ENCODE measurements around the gene SEM1.
"Not testable (repeated sequence)": the region's sequence is repeated elsewhere in the genome, so short reads cannot be mapped to it uniquely, and the experiment has no call there.

Gene SEM1

GRCh38 chr7:96719164-96719563, 9.5 kb upstream of the SEM1 start:
- no peak for DNase-seq
- no peak for TF ChIP-seq GATA1 (IDR thresholded peaks at IDR 0.05; ENCODE audit: low read depth, low read length)
- no peak for TF ChIP-seq POLR2A (IDR thresholded peaks at IDR 0.05; ENCODE audit: low read length)

GRCh38 chr7:96718107-96719003, 8.7 kb upstream of the SEM1 start:
- TF ChIP-seq GATA1 (IDR thresholded peaks at IDR 0.05; ENCODE audit: low read depth, low read length) (no peak), POLR2A (IDR thresholded peaks at IDR 0.05; ENCODE audit: low read length) (no peak)
- DNase-seq = no peak

DNA sequence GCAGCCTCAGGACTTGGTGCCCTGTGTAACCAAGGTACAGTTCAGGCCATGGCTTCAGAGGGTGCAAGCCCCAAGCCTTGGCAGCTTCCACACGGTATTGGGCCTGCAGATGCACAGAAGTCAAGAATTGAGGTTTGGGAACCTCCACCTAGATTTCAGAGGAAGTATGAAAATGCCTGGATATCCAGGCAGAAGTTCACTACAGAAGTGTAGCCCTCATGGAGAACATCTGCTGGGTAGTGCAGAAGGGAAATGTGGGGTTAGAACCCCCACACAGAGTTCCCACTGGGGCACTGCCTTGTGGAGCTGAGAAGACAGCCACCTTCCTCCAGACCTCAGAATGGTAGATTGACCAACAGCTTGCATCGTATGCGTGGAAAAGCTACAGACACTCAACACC, 3.4 kb upstream of the SEM1 start:
- TF ChIP-seq POLR2A (IDR thresholded peaks at IDR 0.05; ENCODE audit: low read length) = no peak
- TF ChIP-seq GATA1 (IDR thresholded peaks at IDR 0.05; ENCODE audit: low read depth, low read length) = no peak
- DNase-seq = no peak

- TF ChIP-seq POLR2A (IDR thresholded peaks at IDR 0.05; ENCODE audit: low read length) (no peak), GATA1 (IDR thresholded peaks at IDR 0.05; ENCODE audit: low read depth, low read length) (no peak)
Measured at GRCh38 chr7:96710544-96710943, 898 bp upstream of the SEM1 start.

GRCh38 chr7:96708872-96709271, 774 bp downstream of the SEM1 start:
- TF ChIP-seq GATA1 (IDR thresholded peaks at IDR 0.05; ENCODE audit: low read depth, low read length) (no peak), POLR2A (IDR thresholded peaks at IDR 0.05; ENCODE audit: low read length) (no peak)
- peak; percentile 63 to 67 for DNase-seq

More at GRCh38 chr7:96710544-96710943, 898 bp upstream of the SEM1 start:
- DNase-seq = no peak

DNA sequence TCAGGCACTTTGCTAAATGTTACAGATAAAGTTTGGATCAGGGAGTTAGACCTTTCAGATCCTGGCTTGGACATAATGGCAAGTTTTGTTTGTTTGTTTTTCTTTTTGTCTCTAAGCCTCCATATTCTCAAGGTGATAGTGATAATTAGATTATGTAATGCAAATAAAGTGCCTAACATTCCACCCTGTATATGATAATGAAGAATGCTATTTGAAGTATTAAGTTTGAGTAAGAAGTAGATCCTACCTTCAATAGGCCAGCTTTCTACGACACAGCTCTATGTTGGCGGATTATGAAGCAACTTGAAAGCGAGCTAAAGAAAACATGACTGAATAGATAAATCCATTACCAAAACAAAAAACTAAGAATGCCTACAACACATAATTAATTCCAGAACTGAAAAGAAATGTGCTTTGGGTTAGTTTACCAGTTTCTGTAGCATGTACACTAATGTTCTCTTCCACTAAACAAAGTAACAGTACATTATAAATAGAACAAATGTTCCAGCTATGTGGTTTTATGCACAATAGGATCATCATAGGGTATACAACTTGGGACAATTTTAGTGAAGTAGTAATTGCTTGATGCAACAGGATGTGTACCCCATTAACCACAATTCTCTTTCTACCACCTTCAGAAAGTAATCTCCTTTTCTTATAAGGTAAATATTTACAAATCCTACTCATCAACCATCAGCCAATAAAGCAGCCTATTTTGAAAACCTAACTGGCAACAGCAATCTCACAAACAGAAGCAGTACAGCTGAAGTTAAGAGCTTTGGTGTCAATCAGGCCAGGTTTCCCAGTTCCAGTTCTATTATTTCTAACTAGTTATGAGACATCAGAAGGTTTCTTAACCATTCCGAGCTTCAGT, 1.5 kb downstream of the SEM1 start:
- peak in 1 of 2 experiments; percentile 30 for DNase-seq
- TF ChIP-seq GATA1 (IDR thresholded peaks at IDR 0.05; ENCODE audit: low read depth, low read length) = no peak
- no peak for TF ChIP-seq POLR2A (IDR thresholded peaks at IDR 0.05; ENCODE audit: low read length)

DNA sequence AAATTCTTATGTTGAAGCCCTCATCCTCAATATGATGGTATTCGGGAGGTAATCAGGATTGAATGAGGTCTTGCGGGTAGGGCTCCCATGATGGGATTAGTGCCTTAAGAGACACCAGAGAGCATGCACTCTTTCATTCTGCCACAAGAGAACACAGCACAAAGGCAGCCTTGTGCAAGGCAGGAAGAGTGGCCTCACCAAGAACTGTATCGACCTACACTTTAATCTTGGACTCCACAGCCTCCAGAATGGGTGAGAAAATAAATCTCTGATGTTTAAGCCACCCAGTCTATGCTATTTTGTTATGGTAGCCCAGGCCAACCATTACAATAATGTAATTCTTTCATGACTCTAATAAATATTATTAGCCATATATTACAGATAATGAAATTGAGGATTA, 8.4 kb downstream of the SEM1 start:
- TF ChIP-seq POLR2A (IDR thresholded peaks at IDR 0.05; ENCODE audit: low read length) (no peak), GATA1 (IDR thresholded peaks at IDR 0.05; ENCODE audit: low read depth, low read length) (no peak)
- no peak for DNase-seq

DNA sequence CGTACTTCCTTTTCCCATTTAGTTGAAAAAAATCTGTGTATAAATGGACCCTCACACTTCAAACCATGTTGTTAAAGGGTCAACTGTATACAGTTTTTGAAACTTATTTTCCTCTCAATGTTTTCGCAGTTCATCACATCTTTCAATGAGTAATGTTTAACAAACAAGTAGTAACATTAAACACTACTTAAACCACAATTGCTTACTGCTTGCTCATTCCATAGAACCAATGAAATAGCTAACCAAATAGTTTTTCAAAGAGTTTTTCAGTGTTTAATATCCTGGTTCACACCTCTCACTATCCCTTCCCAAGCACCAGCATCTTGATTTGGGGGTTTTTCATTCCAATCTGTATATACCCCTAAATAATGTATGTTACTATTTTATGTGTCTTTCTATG, 9.1 kb downstream of the SEM1 start:
- no peak for TF ChIP-seq GATA1 (IDR thresholded peaks at IDR 0.05; ENCODE audit: low read depth, low read length)
- TF ChIP-seq POLR2A (IDR thresholded peaks at IDR 0.05; ENCODE audit: low read length) = no peak
- no peak for DNase-seq

DNA sequence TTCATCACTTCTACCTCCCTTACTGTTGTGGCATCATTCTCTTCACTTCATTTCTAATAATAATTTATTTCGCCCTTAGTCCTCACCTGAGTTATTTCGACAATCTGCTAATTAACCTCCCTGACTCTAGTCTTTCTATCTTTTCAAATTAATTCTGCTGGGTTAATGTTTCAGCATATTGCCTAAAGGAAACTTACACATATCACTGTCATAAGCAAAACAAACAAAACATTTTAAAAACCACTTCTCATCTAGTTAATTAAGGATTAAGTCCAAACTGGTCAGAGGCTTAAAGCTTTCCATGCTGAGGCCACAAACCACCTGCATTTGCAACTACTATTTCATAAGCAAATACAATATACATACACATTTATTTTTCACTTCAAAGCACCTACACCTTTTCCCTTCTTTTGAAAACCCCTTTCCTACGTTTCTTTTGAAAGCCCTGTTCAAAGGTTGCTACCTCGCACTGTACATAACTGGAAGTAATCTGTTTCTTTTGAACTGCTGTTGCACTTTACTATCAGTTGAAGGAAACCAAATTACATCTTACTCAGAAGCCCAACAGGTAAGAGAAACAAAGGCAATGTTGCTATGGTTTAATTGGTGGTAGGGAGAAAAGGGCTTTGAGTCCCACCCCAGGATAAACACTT, 10.3 kb downstream of the SEM1 start:
- no peak for TF ChIP-seq GATA1 (IDR thresholded peaks at IDR 0.05; ENCODE audit: low read depth, low read length)
- no peak for TF ChIP-seq POLR2A (IDR thresholded peaks at IDR 0.05; ENCODE audit: low read length)
- DNase-seq = no peak

DNA sequence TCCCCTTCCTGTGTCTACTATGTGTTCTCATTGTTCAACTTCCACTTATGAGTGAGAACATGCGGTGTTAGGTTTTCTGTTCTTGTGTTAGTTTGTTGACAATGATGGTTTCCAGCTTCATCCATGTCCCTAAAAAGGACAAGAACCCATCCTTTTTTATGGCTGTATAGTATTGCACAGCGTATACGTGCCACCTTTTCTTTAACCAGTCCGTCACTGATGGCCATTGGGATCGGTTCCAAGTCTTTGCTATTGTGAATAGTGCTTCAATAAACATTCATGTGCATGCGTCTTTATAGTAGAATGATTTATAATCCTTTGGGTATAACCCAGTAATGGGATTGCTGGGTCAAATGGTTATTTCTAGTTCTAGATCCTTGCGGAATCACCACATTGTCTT, 11.2 kb downstream of the SEM1 start:
- DNase-seq = not testable (repeated sequence)

- TF ChIP-seq POLR2A (IDR thresholded peaks at IDR 0.05; ENCODE audit: low read length) (no peak), GATA1 (IDR thresholded peaks at IDR 0.05; ENCODE audit: low read depth, low read length) (no peak)
- no peak for DNase-seq
Measured at GRCh38 chr7:96697822-96698221, 11.8 kb downstream of the SEM1 start.

GRCh38 chr7:96695581-96695980, 14.1 kb downstream of the SEM1 start:
- TF ChIP-seq GATA1 (IDR thresholded peaks at IDR 0.05; ENCODE audit: low read depth, low read length) = no peak
- TF ChIP-seq POLR2A (IDR thresholded peaks at IDR 0.05; ENCODE audit: low read length) = no peak
- DNase-seq = no peak

DNA sequence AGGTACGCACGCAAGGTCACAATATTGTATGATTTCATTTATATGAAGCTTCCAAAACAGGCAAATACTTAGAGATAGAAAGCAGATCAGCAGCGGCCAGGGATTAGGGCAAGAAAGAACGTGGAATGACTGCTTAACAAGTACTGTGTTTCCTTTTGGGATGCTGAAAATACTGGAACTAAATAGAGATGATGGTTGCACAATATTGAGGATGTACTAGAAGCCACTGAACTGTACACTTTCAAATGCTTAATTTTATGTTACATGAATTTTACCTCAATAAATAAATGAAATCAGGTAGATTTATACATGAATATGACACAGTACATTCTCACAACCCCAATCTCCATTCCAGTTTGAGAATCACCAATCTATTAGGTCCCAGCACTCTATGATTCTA, 15.6 kb downstream of the SEM1 start:
- TF ChIP-seq GATA1 (IDR thresholded peaks at IDR 0.05; ENCODE audit: low read depth, low read length) = no peak
- no peak for TF ChIP-seq POLR2A (IDR thresholded peaks at IDR 0.05; ENCODE audit: low read length)
- no peak for DNase-seq

DNA sequence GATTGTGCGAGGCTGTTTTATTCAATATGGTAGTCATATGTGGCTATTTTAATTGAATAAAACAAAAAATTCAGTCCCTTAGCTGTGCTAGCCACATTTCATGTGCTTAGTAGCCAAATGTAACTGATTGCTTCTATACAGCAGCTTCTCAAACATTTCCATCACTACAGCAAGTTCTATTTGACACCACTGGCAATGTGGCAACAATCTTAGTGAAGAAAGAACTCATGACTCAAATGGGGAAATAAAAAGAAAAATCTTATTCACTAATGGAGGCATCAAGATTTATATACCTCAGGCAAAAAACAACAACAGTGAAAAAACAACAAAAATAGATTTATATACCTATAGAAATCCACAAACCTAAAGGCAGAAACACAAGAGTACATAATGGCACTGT, 17.9 kb downstream of the SEM1 start:
- TF ChIP-seq GATA1 (IDR thresholded peaks at IDR 0.05; ENCODE audit: low read depth, low read length) (no peak), POLR2A (IDR thresholded peaks at IDR 0.05; ENCODE audit: low read length) (no peak)
- no peak for DNase-seq

All from erythroblast (primary cell).